CD4-positive, alpha-beta T cell treated with Interleukin-10 for 1 hour (primary cell): ENCODE results near the gene DRD2.

Experiments
- DNase-seq: peaks from one replicate; pipeline ENCODE4 v3.0.0-alpha.2; 2020

DRD2 gene

DNA sequence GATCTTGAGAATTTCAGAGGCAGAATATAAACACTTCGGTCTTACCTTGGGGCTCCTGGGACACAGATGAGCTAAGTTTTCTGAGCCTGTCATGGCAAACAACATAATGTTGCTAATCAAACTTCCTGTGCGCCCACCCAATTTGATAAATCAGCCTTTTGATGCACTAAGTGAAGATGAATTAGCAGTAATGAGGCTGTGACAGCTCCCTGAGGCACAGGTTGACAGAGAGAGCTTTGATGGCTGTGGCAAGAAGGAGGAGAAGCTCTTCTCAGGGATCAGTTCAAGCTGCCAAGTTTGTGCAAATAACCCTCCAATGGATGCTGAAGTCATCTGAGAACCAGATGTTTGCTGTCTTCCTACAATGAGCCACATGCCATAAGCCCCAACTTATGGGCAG lies 34.4 kb downstream of the DRD2 start:
- DNase-seq = no peak

DNA sequence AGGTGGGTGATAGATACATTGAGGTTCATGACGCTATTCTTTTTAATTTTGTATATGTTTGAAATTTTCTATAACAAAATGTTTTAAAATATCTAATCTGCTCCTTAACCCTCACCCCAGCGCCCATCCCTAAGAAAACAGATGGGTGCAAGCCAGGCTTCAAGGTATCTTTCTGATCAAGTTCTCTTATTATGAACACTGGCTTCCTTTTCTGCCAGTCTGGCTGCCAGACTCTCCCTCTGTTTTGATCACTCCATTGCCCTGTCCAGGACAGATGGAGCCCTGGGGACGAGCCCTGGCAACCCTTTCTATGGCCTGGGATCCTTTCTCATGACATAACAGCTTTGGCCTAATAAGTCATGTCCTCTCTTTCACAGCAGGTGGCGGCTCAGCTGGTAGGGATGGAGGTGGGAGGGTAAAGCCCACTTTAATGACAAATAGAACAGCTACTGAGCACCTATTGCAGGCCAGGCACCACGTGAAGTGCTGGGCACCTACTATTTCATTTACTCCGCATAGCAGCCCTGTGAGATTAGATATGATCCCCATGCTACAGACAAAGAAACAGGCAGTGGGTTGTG lies 38.4 kb downstream of the DRD2 start:
- no peak for DNase-seq

DNA sequence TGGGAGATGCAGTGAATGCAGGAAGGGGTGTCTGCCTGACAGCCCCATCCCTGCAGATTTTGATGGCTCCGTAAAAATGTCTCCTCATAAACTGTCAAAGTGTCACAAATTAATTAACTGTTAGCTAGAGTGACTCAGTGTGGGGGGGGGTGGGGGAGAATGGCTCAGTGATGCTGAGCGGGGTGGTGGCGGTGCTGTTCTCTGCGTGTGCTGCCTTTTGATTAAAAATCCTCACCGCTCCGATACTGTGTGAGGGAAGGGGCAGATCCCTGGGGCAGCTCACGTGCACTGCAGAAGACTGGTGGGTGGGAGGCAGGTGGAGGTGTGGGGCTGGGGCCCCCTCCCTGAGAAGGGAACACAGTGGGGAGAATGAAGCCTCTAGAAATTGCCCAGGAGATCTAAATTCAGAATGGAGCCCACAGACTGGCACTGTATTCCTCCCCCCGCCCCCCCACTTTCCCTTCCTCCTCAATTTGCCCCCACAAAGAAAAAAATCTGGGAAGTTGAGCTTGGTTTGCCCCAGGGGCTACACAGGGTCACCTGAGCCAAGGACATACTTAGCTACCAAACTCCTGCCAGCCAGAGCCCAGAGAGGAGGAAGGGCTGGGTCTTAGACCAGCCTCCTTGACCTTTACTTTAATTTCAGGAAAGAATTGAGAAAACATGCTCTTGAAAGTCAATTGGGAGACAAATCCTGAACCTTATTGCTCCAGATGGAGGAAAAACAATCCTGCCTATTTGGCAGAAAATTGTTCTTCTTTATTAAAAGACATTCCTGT lies 39.8 kb downstream of the DRD2 start:
- DNase-seq = no peak

DNA sequence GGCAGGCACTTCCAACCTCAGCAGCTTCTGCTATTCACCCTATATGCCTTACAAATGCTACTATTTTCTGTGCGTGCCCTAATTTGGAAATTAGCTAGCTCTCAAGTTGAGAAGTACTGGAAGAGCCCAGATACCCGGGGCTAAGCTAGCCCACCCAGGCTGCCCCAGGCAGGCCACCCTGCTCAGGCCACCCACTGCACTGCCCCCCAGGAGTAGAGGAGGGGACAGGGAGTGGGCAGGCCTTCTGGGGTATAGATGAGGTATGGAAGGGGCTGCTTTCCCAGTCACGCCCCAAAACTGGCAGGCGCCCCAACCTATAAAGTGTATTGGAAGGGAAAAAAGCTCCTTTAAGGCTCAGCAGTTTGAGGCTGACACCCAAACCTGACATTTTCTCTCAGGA lies 43.5 kb downstream of the DRD2 start:
- no peak for DNase-seq

DNA sequence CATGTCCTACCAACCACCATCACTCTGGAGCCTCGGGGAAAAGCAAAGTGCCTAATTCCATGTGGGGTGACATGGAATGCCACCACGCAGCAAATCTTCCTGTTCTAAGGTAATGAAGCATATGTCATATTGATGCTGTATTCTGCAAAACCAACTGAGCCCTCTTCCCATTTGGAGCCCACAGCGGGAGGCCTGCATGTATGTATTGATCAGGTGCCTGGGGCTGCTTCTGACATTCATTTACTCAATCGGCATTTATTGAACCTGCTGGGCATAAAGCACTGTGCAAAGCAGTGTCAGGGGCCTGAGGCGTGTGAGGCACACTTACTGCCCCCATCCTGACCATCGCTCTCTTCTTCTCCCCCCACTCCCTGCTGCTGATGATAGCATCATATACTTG lies 48.5 kb downstream of the DRD2 start:
- DNase-seq = no peak

DNA sequence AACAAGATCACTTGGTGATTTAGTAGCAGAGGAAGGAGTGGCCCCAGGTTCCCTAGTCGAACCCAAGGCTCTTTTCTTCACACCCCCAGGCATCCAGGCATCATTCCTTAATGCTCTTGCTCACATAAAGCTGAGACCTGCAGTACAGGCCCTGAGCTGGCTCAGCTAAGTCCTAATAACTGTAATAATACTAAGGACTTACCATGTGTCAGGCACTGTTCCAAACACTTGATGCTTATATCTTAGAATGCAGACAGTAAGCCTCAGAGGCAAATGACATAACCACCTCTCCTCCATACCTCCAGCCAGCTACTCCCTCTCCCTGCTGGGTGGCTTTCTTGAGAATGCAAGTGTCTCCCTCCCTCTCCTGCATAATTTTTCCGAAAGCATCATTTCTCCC lies 54.4 kb downstream of the DRD2 start:
- DNase-seq = no peak

DNA sequence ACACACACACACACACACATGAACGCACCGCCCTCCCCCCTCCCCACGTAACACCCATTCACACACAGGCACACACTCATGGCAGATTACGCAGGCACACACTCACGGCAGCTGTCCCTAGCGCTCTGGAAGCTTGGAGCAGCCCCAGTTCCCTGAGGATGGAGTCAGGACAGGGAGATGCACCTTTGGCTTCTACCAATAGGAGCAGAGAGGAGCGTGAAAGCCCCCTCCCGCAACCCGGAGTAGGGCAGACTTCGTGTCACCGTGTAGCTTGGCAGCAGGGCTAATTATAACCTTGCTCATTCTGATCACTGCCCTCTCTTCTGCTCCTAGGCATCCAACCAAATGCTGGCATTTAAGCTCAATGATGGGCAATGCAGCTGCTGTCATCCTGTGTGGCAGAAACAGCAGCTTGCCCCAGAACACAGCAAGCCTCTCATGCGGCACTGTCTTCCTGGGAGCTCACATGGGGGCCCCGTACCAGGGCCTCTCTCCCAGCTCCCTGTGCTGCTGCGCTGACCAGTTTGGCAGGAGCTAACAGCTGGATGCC lies 55.7 kb downstream of the DRD2 start:
- no peak for DNase-seq

DNA sequence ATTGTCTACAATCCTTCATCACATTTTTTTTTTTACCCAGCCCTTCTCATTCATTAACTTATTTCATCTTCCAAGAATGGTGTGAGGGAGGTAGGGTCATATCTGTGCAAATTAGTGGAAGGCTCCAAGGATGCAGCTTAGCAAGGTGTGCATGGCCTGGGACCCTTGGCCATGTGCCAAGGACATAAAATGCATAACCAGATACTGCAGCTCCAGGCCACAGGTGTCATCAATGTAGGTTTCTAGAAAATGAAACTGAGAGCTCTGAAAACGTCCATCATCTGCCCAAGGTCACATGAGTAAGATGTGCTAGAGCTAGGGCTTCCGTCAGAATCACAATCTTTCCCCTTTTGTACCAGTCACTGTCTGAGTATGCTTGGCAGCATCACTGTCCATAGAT lies 57.8 kb downstream of the DRD2 start:
- DNase-seq = no peak

DNA sequence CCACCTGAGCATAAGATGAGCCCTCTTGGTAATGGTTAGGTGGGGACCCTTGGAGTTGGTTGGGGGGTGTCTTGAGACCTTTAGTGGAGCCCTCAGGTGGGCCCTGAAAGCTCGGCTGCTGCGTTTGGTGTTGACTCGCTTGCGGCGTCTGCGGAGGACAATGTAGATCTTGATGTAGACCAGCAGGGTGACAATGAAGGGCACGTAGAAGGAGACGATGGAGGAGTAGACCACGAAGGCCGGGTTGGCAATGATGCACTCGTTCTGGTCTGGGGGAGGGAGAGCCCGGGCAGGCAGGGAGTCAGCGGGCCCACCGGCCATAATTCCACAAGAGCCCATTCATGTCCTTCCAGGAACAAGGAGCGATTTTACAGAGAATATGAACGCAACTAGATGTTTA lies 59.9 kb downstream of the DRD2 start:
- no peak for DNase-seq

DNA sequence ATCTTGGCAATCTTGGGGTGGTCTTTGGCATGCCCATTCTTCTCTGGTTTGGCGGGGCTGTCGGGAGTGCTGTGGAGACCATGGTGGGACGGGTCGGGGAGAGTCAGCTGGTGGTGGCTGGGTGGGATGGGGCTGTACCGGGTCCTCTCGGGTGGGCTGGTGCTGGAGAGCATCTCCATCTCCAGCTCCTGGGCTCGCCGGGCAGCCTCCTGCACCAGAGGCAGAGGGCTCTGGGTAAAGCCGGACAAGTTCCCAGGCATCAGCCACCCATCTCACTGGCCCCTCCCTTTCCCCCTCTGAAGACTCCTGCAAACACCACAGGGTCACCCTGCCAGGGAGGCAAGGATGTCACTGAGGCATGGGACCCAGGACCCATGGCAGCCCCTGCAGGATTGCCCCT lies 62.5 kb downstream of the DRD2 start:
- no peak for DNase-seq

DNA sequence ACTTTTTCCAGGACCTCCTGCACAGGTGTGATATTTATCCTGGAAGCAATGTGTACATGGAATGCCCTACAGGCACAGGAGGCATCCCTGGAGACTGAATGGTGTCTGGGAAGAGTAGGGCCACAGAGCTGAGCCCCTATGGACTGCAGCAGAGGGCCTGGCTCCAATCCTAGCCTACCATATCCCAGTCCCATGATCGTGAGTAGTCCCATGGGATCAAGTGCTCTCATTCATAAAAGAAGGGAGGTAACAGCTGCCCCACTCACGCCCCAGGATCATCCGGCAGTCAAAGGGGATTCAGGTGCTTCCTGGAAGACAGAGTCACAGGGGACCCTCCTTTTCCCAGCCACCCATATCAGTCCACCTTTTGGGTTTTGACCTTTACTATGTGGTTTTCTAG lies 63.7 kb downstream of the DRD2 start:
- DNase-seq = no peak

DNA sequence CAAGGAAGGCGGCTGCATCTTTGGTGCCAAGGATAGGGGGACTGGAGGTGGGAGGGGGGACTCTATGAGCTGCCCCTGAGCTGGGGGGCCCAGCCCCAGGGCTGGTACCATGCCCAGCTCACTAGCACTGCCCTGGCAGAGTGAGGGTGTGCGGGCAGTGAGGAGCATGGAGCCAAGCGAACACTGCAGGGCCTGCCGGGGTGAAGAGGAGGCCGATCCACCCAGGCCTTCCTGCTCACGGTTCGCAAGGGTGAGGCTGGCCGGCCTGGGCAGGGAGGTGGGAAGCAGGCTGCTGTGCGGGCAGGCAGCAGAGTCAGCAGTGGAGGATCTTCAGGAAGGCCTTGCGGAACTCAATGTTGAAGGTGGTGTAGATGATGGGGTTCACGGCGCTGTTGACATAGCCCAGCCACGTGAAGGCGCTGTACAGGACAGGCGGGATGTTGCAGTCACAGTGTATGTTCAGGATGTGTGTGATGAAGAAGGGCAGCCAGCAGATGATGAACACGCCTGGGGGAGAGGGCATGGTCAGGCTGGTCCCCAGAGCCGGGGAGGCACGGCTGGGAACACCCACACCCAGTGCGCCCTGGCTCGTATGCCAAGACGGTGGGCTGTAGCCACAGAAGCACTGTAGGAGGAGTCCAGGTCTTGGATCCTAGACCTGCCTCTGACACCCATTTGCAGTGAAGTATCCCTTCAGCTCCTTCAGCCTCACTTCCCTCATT lies 64.6 kb downstream of the DRD2 start:
- no peak for DNase-seq

DNA sequence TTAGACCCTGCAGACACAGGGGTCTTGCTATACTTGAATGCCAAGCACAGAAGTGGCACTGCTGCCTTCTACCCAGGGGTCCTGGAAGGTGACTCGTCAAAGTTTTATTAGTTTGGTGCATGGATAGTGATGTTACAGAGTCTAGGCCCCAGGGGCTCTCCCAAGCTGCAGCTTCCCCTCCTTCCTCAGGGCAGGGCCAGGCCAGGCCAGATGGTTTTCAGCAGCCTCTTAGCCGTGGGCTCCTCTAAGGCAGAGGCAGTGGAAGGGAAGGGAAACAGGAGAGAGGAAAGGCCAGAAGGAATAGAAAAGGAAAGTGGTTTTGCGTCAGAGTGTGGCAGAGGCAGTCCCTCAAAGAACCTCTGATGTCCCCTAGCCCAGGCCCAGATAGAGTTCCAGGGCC lies 65.7 kb downstream of the DRD2 start:
- no peak for DNase-seq

DNA sequence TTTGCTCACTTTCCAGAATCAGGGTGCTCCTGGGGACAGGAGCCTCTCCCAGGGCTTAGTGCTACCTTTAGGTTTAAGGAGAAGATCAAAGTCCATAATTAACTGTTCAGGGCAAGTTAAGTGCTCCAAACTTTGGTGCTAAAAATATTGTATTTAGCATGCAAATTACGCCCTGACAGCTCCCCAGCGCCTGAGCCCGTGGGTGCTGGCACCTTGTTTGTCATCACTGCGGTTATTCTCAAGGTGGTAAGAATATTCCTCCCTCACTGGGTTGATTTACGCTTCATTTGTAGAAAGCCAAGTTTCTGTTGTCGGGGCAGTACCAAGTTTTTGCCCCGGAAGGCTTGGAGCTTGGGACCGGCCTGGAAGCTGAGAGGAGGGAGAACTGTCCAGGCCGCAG lies 66.3 kb downstream of the DRD2 start:
- DNase-seq = no peak

DNA sequence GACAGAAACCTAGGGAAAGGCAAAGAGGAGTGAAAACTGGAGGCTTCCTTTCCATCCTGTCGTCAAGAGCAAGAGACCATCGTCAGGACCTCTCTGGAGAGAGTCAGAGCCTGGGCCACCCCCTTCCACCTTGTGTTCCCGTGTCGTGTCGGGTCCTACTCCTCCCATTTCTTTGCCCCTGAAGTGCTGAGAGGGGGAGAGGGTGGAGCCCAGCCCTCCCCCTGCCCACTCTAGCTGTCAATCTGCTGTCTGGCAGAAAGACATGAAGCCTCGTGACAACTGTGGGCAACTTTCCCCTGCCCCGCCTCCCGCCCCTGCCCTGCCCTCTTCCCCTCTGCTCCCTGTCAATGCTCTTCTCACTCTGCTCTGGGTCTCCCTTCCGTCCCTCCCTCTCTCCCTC lies 67.0 kb downstream of the DRD2 start:
- no peak for DNase-seq

DNA sequence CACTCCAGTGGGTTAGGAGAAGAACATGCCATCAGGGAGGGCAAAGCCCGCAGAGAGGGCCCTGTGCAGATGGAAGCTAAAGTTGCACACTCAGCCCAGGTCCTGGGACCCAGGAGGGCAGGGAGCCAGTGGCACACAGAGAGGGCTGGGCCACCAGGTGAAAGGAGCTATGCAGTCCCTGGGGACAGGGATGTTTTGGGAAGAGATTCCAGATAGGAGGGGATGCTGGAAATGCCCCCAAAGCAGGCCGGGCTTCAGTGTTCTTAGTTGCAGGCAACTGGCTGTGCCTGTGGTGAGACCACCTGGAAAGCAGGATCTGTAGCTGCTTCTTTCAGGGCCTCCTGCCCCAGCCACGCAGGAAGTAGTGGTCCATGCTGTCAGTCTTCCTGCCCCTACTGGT lies 68.0 kb downstream of the DRD2 start:
- DNase-seq = no peak

DNA sequence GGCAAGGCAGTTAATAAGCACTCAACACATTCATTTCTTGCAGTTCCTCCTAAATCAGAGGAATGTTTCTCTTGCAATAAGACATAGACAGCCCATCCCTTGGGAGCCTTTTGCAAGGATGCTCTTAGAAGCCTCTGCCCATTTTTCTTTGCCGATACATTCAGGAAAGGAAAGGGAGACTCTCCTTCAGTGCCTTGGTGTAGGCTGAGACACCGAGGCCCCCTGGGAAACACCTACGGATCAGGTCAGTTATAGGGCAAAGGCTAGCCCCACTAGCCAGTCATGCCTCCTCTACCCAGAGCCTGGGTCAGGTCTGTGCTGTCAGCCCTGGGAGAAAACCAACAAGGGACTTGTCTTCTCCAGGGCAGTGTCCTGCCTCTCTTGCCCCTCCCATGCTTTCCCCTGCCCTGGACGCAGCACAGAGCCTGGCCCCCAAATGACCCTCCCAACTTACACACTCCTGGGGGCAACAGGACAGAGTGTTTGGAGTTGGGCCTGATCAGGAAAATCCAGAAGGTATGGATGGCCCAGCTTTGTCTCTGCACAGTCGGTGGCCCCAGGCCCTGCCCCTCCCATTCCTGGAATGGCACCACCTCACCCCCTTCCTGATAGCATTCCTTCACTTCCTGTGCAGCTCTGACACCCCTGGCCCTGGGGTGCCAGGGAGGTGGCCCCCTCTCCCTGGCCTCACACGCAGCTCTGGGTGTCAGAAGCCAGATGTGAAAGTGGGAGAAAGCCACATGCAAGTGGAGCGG lies 69.3 kb downstream of the DRD2 start:
- DNase-seq = no peak

DNA sequence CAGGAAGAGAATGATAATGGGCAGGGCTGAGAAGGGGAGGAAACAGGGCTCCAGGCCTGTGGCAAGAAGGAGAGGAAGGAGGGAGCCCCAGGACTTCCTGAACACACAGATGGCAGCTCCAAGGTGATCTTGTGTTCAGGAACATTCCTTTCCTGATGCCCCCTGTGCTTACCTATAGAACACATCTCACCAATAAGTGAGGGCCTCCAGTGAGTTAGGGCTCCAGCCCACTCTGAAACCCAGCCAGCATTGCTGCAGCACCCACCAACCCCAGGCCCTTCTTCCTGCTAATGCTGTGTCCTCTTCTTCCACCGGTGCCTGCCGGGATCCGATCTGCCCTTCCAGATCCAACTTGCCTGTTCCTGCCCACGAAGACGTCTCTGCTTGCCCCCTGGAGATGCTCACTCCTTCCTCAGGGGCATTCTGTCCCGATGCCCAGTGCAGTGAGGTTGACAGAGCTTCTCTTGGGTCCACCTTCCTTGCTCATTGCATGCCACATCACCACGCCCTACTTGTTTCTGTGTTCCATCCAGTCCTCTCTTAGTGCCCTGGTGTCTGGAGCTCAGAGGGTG lies 70.3 kb downstream of the DRD2 start:
- DNase-seq = no peak

DNA sequence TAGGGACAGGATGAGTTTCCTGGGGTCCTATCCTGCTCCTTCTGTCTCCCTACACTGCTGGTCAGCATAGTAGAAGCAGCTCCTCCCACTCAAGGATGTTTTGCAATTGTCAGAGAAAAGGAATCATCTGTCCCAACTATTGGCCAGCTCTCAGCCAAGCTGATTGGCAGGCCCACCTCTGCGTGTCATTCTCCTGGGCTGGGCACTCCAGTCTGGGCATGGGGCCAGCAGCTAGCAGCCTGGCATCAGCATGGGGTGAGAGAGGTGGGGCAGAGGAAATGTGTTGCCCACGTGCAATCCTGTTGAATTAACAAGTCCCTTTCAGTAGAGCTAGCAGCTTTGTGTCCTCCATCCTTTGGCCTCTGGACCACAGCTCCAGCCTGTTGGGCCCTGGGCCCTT lies 73.5 kb downstream of the DRD2 start:
- DNase-seq = no peak

DNA sequence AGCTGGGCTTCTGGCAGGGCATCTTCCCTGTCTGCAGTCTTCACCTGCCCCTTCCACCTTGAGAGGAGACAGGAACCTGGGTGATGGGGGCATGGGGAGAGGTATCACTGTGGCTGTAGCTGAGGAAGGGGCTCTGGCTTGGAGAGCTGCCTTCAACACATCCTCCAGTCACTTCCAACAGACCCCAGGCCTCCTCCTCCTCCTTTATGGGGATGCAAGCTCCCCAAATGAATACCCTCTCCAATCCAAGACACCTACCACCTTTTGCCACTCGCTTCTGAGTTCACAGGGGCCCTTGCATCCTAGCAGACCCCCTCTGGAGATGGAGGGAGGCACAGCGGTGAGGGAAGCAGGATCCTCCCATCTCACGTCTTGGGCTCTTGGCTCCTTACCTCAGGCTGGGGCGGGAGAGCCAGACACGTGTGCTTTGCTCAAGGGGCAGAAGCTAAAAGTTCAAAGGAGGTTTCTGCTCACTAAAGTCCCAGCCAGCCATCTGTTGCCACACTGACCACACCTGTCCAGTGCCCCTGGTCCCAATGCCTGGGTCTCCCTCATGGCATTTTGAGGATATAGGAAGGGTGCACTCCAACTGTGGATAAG lies 74.5 kb downstream of the DRD2 start:
- DNase-seq = no peak

DNA sequence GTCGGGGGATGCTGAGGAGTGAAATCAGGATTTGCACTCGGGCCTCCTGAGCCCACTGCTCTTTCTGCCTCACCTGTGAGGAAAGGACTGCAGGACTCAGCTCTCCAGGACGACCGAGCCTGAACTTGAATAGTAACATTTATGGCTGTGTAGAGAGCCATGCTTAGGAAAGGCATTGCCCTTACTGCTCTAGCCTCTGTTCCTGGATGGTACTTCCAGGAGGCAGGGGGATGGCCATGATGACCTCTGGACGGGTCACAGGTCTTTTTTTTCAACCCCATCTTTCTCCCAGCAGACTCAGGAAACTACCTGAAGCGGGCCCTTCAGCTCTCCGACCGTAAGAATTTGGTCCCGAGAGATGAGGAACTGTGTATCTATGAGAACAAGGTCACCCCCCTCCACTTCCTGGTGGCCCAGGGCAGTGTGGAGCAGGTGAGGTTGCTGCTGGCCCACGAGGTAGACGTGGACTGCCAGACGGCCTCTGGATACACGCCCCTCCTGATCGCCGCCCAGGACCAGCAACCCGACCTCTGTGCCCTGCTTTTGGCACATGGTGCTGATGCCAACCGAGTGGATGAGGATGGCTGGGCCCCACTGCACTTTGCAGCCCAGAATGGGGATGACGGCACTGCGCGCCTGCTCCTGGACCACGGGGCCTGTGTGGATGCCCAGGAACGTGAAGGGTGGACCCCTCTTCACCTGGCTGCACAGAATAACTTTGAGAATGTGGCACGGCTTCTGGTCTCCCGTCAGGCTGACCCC lies 76.3 kb downstream of the DRD2 start:
- no peak for DNase-seq

DNA sequence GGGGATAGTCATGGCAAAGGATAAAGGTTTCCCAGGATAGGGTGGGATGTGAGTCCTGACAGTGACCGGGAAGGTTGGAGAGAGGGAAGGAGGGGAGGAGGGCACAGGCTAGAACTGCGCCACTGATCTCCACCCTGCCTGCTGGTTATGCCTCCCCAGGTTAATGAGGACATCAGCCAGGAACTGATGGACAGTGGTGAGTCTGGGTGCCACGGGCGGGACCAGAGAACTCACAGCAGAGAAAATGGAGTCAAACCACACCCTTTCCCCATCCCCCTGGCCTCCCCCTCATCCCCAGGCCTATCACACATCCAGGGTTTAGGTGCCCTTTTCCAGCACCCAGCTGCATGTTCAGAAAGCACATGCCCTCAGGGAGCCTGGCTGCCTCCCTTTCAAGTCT lies 77.4 kb downstream of the DRD2 start:
- DNase-seq = no peak
